ENCODE results near the gene CEP72. TPM values are rescaled to one million over a fixed set of nuclear protein-coding genes. Genes with fewer than 3 reads are reported as not detected.
"Not testable (repeated sequence)": the region's sequence is repeated elsewhere in the genome, so short reads cannot be mapped to it uniquely, and the experiment has no call there.

Gene CEP72
- total RNA-seq, 5 donors from 2014 or later (not counting 1 experiment from before 2014, with no cell fraction given): 13.9 to 25.8 (median 23.6) TPM

DNA sequence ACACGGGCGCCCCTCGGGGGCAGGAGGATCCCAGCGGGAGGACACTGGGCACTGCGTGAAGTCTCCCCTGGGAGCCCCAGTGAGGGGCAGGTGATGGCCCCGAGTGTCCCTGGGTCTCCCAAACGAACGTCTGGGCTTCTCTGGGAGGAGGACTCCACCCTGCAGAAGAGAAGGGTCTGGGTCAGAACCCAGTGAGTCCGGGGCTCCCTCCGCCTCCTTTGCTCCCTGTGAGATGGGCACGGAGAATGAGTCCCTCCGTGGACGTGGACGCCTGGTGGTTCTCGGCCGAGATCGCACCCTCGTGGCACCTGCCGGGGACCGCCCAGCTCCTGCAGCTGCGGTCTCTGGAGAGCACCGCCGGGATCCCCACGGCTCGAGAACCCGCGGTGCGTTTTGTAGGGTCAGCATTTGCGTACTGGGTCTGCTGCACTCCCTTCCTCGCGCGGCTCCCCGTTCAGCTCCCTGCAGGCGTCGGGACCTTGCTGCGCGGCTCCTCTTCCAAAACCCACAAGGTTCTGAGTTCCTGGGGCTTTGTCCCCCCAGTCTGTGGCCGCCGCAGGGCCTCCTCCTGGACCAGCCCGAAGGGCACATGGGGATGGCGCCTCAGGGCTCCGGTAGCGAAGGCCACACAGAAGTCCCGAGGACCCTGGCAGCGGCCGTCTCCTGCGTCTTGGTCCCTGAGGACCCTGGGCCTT lies 10.2 kb upstream of the CEP72 start:
- Histone ChIP-seq H3K9me3 (no peaks in the 10 kb centered on the region), H3K4me1 (ENCODE audit: control insufficient read depth in 1 of 2, extremely low read depth in 1 of 2, insufficient read depth in 2 of 2, low read length in 2 of 2) (peaks cover 0 to 3% of the 10 kb centered on the region in 2 experiments), H3K27me3 (replicated peaks in 1 of 2; ENCODE audit: control insufficient read depth in 2 of 2, extremely low read depth in 1 of 2, insufficient read depth in 2 of 2, low read length in 1 of 2) (peaks cover 7 to 51% of the 10 kb centered on the region in 2 experiments), H3K27ac (ENCODE audit: low read length) (no peak overlapping the region), H3K4me3 (ENCODE audit: control insufficient read depth in 1 of 2, extremely low read depth in 1 of 2, low read length in 1 of 2) (no peak overlapping the region), H3K36me3 (ENCODE audit: control insufficient read depth in 2 of 2, extremely low read depth in 1 of 2, insufficient read depth in 1 of 2, low read length in 1 of 2) (no peaks in the 10 kb centered on the region)
- H3K27me3 Mint-ChIP-seq: peaks cover 20 to 39% of the 10 kb centered on the region in 2 donors
- H3K4me1 Mint-ChIP-seq: peaks cover 3 to 13% (median 6%) of the 10 kb centered on the region in 3 donors
- H3K27ac Mint-ChIP-seq: no peak overlapping the region
- POLR2A ChIA-PET: no interaction called here
- ATAC-seq (replicated peaks in 1 of 4) (no peak), DNase-seq (no peak)
- WGBS (ENCODE audit: insufficient coverage): 87% methylated on average over 47 of the region's 47 CpGs
- H3K4me3 Mint-ChIP-seq: no peak overlapping the region
- no peaks in the 10 kb centered on the region for H3K9me3 Mint-ChIP-seq
- no peaks in the 10 kb centered on the region for H3K36me3 Mint-ChIP-seq
- CTCF ChIA-PET: no interaction called here

DNA sequence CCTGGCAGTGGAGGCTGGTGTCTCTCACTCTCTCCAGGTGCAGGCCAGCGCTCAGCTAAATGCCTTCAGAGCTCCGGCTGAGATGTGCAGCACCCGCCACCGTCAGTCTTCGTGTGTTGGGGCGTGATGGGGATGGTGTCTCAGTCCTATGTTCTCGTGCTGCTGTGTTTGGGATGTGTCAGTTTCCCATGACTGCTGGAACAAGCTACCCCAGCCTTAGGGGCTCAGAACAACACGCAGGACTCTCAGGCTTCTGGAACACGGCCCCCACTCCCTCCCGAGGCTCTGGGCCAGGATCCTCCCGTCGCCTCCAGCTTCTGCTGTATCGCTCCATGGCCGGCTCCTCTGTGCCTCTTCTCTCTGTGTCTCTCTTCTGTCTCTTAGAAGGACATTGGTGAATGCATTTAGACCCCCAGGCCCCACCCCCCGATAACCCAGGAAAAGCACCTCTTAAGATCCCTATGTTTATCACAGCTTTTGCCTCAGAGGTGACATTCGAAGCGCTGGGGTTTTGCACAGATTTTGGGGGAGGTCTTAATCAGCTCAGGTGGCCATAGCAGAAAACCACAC lies 9.6 kb upstream of the CEP72 start:
- Mint-ChIP-seq H3K27me3 (peaks cover 26 to 39% of the 10 kb centered on the region in 2 donors), H3K9me3 (no peaks in the 10 kb centered on the region), H3K4me1 (peaks cover 8 to 19% (median 11%) of the 10 kb centered on the region in 3 donors), H3K27ac (no peak overlapping the region), H3K36me3 (no peaks in the 10 kb centered on the region), H3K4me3 (no peak overlapping the region)
- no peaks in the 10 kb centered on the region for H3K9me3 ChIP-seq
- H3K27me3 ChIP-seq (replicated peaks in 1 of 2; ENCODE audit: control insufficient read depth in 2 of 2, extremely low read depth in 1 of 2, insufficient read depth in 2 of 2, low read length in 1 of 2): peaks cover 7 to 58% of the 10 kb centered on the region in 2 experiments
- CTCF ChIA-PET: no interaction called here
- H3K36me3 ChIP-seq (ENCODE audit: control insufficient read depth in 2 of 2, extremely low read depth in 1 of 2, insufficient read depth in 1 of 2, low read length in 1 of 2): no peaks in the 10 kb centered on the region
- POLR2A ChIA-PET: no interaction called here
- no peak overlapping the region for H3K27ac ChIP-seq (ENCODE audit: low read length)
- no peak overlapping the region for H3K4me3 ChIP-seq (ENCODE audit: control insufficient read depth in 1 of 2, extremely low read depth in 1 of 2, low read length in 1 of 2)
- ATAC-seq (replicated peaks in 1 of 4): no peak
- WGBS (ENCODE audit: insufficient coverage): 87% methylated on average over 11 of the region's 17 CpGs
- peaks cover 0 to 9% of the 10 kb centered on the region in 2 experiments for H3K4me1 ChIP-seq (ENCODE audit: control insufficient read depth in 1 of 2, extremely low read depth in 1 of 2, insufficient read depth in 2 of 2, low read length in 2 of 2)
- no peak for DNase-seq

DNA sequence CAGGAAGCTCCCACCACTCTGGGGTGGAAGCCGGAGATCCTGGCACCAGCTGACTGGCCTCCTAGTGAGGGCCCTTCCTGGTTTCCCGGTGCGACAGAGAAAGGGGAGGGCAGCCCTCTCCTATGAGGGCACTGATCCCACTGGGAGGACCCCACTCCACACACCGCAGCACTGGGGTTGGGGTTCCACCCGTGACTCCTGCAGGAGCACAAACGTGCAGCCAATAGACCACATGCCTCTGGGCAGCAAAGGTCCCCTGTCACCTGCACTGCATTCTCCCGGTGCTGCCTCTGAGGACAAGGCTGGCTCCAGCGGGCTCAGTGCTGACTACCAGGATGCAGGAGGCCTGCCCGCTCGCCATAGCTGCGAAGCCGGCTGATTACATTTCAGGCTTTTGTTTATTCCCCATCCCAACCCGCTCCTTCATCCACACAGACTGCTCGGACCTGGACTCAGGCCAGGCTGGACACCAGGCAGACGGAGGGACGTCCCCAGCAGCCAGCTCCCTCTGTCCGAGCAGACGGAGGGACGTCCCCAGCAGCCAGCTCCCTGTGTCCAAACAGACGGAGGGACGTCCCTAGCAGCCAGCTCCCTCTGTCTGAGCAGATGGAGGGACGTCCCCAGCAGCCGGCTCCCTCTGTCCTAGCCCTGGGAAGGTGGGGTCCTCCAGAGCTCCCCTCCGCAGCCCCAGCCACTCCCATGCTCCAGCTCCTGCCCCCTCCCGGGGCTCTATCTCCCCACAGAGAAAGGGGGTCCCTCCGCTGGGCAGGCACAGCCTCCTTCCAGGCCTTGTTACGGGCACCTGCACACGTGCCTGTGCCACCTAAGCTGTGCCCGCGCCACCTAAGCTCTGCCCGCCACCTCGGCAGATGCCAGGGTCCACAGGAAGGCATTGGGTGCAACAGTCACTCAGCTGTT lies 8.8 kb upstream of the CEP72 start:
- Mint-ChIP-seq H3K36me3 (no peaks in the 10 kb centered on the region), H3K4me1 (peaks cover 12 to 21% (median 12%) of the 10 kb centered on the region in 3 donors), H3K27ac (no peak overlapping the region), H3K4me3 (no peak overlapping the region), H3K27me3 (peaks cover 28 to 34% of the 10 kb centered on the region in 2 donors), H3K9me3 (no peaks in the 10 kb centered on the region)
- WGBS (ENCODE audit: insufficient coverage): 86% methylated on average over 27 of the region's 32 CpGs
- ChIA-PET CTCF (no interaction called here), POLR2A (no interaction called here)
- no peak overlapping the region for H3K27ac ChIP-seq (ENCODE audit: low read length)
- peaks cover 0 to 10% of the 10 kb centered on the region in 2 experiments for H3K4me1 ChIP-seq (ENCODE audit: control insufficient read depth in 1 of 2, extremely low read depth in 1 of 2, insufficient read depth in 2 of 2, low read length in 2 of 2)
- no peaks in the 10 kb centered on the region for H3K9me3 ChIP-seq
- no peak for ATAC-seq (replicated peaks in 1 of 4)
- no peak for DNase-seq
- peaks cover 7 to 66% of the 10 kb centered on the region in 2 experiments for H3K27me3 ChIP-seq (replicated peaks in 1 of 2; ENCODE audit: control insufficient read depth in 2 of 2, extremely low read depth in 1 of 2, insufficient read depth in 2 of 2, low read length in 1 of 2)
- H3K4me3 ChIP-seq (ENCODE audit: control insufficient read depth in 1 of 2, extremely low read depth in 1 of 2, low read length in 1 of 2): no peak overlapping the region
- no peaks in the 10 kb centered on the region for H3K36me3 ChIP-seq (ENCODE audit: control insufficient read depth in 2 of 2, extremely low read depth in 1 of 2, insufficient read depth in 1 of 2, low read length in 1 of 2)

- Mint-ChIP-seq H3K4me3 (no peak overlapping the region), H3K4me1 (peaks cover 8 to 11% (median 10%) of the 10 kb centered on the region in 3 donors), H3K9me3 (no peaks in the 10 kb centered on the region), H3K27ac (no peak overlapping the region), H3K36me3 (no peaks in the 10 kb centered on the region), H3K27me3 (peaks cover 28 to 32% of the 10 kb centered on the region in 2 donors)
- H3K4me1 ChIP-seq (ENCODE audit: control insufficient read depth in 1 of 2, extremely low read depth in 1 of 2, insufficient read depth in 2 of 2, low read length in 2 of 2): peaks cover 0 to 7% of the 10 kb centered on the region in 2 experiments
- CTCF ChIA-PET: no interaction called here
- POLR2A ChIA-PET: no interaction called here
- no peaks in the 10 kb centered on the region for H3K9me3 ChIP-seq
- no peak for DNase-seq
- no peak for ATAC-seq (replicated peaks in 1 of 4)
- H3K4me3 ChIP-seq (ENCODE audit: control insufficient read depth in 1 of 2, extremely low read depth in 1 of 2, low read length in 1 of 2): no peak overlapping the region
- no peaks in the 10 kb centered on the region for H3K36me3 ChIP-seq (ENCODE audit: control insufficient read depth in 2 of 2, extremely low read depth in 1 of 2, insufficient read depth in 1 of 2, low read length in 1 of 2)
- H3K27me3 ChIP-seq (replicated peaks in 1 of 2; ENCODE audit: control insufficient read depth in 2 of 2, extremely low read depth in 1 of 2, insufficient read depth in 2 of 2, low read length in 1 of 2): peaks cover 2 to 72% of the 10 kb centered on the region in 2 experiments
- 83% methylated on average over 12 of the region's 12 CpGs for WGBS (ENCODE audit: insufficient coverage)
- H3K27ac ChIP-seq (ENCODE audit: low read length): no peak overlapping the region
These were observed 7.7 kb upstream of the CEP72 start for GRCh38 chr5:604391-604831.

DNA sequence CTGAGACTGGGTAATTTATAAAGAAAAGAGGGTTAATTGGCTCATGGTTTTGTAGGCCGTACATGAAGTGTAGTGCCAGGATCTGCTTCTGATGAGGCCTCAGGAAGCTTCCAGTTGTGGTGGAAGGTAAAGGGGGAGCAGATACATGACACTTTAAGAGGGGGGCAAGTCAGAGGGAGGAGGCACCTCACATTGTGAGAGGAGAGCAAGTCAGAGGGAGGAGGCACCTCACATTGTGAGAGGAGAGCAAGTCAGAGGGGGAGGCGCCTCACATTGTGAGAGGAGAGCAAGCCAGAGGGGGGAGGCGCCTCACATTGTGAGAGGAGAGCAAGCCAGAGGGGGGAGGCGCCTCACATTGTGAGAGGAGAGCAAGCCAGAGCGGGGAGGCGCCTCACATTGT lies 7.0 kb upstream of the CEP72 start:
- H3K36me3 Mint-ChIP-seq; H3K9me3 Mint-ChIP-seq; H3K9me3 ChIP-seq; H3K4me3 Mint-ChIP-seq; H3K4me3 ChIP-seq (ENCODE audit: control insufficient read depth in 1 of 2, extremely low read depth in 1 of 2, low read length in 1 of 2); H3K36me3 ChIP-seq (ENCODE audit: control insufficient read depth in 2 of 2, extremely low read depth in 1 of 2, insufficient read depth in 1 of 2, low read length in 1 of 2); H3K27ac Mint-ChIP-seq; CTCF ChIA-PET; DNase-seq; H3K27ac ChIP-seq (ENCODE audit: low read length); H3K4me1 ChIP-seq (ENCODE audit: control insufficient read depth in 1 of 2, extremely low read depth in 1 of 2, insufficient read depth in 2 of 2, low read length in 2 of 2); ATAC-seq (replicated peaks in 1 of 4): not testable (repeated sequence)
- peaks cover 8 to 12% (median 10%) of the 10 kb centered on the region in 3 donors for H3K4me1 Mint-ChIP-seq
- H3K27me3 ChIP-seq (replicated peaks in 1 of 2; ENCODE audit: control insufficient read depth in 2 of 2, extremely low read depth in 1 of 2, insufficient read depth in 2 of 2, low read length in 1 of 2): peaks cover 0 to 72% of the 10 kb centered on the region in 2 experiments
- POLR2A ChIA-PET: interaction anchor here in 1 of 2 donors (0.5 kb wide), 1 partner anchor 76 kb away, joined by 10 read pairs; no protein-coding TSS in a partner anchor
- 87% methylated on average over 4 of the region's 6 CpGs for WGBS (ENCODE audit: insufficient coverage)
- peaks cover 28 to 32% of the 10 kb centered on the region in 2 donors for H3K27me3 Mint-ChIP-seq

DNA sequence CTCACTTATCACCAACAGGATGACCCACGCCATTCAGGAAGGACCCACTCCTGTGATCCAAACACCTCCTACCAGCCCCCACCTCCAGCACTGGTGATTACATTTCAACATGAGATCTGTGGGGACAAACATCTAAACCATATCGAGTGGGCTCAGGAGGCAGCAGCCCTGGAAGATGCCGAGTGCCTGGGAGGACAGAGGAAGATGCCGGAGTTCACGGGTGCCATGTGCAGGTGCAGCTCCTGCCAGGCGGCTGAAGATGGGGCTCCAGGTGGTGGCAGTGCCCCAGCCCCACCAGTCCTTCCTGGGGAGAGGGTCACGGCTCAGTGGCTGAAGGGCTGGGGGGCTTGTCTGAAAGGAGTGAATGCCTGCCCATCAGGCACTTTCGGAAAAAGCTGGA lies 6.1 kb upstream of the CEP72 start:
- H3K4me1 Mint-ChIP-seq: peaks cover 11 to 21% (median 19%) of the 10 kb centered on the region in 3 donors
- DNase-seq: no peak
- Histone ChIP-seq H3K36me3 (ENCODE audit: control insufficient read depth in 2 of 2, extremely low read depth in 1 of 2, insufficient read depth in 1 of 2, low read length in 1 of 2) (no peaks in the 10 kb centered on the region), H3K4me3 (ENCODE audit: control insufficient read depth in 1 of 2, extremely low read depth in 1 of 2, low read length in 1 of 2) (no peak overlapping the region), H3K9me3 (no peaks in the 10 kb centered on the region), H3K27me3 (replicated peaks in 1 of 2; ENCODE audit: control insufficient read depth in 2 of 2, extremely low read depth in 1 of 2, insufficient read depth in 2 of 2, low read length in 1 of 2) (peaks cover 0 to 67% of the 10 kb centered on the region in 2 experiments), H3K27ac (ENCODE audit: low read length) (no peak overlapping the region), H3K4me1 (ENCODE audit: control insufficient read depth in 1 of 2, extremely low read depth in 1 of 2, insufficient read depth in 2 of 2, low read length in 2 of 2) (peaks cover 0 to 14% of the 10 kb centered on the region in 2 experiments)
- no peak for ATAC-seq (replicated peaks in 1 of 4)
- no peaks in the 10 kb centered on the region for H3K9me3 Mint-ChIP-seq
- POLR2A ChIA-PET: no interaction called here
- no peak overlapping the region for H3K4me3 Mint-ChIP-seq
- peaks cover 24 to 29% of the 10 kb centered on the region in 2 donors for H3K27me3 Mint-ChIP-seq
- no peak overlapping the region for H3K27ac Mint-ChIP-seq
- 96% methylated on average over 7 of the region's 8 CpGs for WGBS (ENCODE audit: insufficient coverage)
- no peaks in the 10 kb centered on the region for H3K36me3 Mint-ChIP-seq
- CTCF ChIA-PET: no interaction called here

Measured in T-cell (primary cell).